ENCODE data around the gene TERT.
"Not testable (repeated sequence)": the region's sequence is repeated elsewhere in the genome, so short reads cannot be mapped to it uniquely, and the experiment has no call there.

TERT gene

DNA sequence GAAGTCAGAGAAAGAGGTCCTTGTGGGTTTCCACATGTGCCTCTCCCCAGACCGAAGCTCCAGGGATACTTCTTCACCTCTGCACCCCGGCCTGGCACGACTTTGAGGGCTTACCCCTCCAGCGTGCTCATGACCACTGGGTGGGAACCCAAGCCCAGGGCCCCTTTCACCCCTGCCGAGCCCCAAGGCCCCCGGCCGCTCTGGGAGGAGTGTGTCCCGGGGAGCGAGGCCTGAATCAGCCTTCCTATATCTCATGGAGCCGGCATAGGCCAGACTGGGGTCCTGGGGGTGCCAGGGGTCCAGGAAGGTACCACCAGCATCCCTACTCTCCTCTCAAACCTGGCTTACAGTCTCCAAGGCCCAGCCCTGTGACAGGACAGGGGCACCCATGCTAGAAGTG, 17.1 kb downstream of the TERT start:
- no peak for DNase-seq

GRCh38 chr5:1277331-1277730, 17.5 kb downstream of the TERT start:
- no peak for DNase-seq

DNA sequence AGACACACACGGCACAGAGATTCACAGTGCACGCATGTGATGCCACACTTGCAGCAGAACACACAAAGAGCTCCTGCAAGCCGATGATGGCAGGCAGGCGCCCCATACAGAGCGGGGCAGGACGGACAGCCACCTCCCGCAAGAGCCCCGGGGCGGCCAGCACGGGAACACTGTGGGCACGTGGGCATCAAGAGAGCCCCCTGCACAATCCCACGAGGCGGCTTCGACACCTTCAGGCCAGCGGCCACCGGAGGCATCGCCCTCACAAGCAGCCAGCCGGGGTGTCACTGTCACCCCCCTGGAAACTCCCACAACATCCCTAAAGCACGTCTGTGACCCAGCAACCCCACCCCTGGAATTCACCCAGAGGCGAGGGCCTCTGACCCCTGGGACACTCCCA, 17.9 kb downstream of the TERT start:
- no peak for DNase-seq

GRCh38 chr5:1275397-1276391, 19.2 kb downstream of the TERT start:
- DNase-seq = not testable (repeated sequence)

- no peak for DNase-seq
These were observed 20.4 kb downstream of the TERT start for GRCh38 chr5:1274471-1274870.

GRCh38 chr5:1273745-1274144, 21.1 kb downstream of the TERT start:
- DNase-seq = no peak

GRCh38 chr5:1272201-1272600, 22.7 kb downstream of the TERT start:
- DNase-seq = no peak

DNA sequence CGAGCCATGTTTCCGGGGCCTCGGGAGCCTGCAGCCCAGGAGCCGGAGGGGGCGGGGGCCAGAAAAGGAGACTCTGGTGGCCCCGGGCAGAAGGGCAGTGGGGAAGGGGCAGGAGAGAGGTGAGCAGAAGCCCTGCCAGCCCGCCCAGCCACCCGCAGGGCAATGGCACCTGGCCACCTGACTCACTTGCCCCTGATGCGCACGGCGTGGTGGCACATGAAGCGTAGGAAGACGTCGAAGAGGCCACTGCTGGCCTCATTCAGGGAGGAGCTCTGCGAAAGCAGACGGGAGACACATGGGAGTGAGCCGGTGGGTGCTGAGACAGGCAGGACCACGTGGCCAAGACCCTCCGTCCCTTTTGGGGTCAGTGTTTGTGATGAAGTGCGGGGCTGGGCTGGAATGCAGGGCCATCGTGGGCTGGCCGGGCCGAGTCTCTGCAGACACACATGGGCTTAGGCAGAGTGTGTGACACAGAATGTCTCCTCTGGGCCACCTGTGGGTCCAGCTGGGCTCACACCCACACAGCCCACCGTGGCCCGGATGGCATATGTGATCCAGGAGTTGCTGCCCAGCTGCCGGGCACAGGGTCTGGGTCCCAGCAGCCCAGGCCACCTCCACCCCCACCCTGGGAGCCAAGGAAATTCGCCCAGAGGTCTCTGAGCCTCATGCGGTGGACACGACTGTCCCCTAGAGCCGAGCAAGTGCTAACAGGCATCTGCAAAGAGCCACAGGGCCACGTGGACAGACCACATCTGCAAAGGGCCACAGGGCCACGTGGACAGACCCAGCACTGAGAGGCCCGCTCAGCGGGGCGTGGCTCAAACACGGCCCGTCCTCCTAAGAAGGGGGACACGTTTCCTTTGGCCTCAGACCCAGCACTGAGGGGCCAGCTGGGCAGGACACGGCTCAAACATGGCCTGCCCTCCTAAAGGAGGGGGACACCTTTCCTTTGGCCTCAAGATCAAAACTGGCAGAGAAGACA, 23.6 kb downstream of the TERT start:
- no peak for DNase-seq

- no peak for DNase-seq
These were observed 24.4 kb downstream of the TERT start for GRCh38 chr5:1270426-1270825.

DNA sequence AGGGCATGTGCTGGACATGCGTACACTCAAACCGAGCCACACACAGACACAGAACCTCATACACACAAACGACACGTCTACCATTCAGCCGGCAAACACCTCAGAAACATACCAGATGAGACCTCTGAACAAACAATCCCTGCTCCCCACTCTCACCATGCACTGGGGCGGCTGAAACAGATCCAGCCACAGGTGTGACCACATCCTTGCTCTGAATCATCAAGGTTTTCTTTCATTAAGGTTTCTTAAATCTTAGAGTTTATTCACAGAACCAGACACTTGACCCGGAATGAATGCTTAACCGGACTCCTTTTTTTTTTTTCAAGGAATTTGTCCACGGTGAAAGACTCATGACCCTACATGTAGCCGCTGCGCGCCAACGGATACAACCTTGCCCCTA, 26.2 kb downstream of the TERT start:
- no peak for DNase-seq

DNA sequence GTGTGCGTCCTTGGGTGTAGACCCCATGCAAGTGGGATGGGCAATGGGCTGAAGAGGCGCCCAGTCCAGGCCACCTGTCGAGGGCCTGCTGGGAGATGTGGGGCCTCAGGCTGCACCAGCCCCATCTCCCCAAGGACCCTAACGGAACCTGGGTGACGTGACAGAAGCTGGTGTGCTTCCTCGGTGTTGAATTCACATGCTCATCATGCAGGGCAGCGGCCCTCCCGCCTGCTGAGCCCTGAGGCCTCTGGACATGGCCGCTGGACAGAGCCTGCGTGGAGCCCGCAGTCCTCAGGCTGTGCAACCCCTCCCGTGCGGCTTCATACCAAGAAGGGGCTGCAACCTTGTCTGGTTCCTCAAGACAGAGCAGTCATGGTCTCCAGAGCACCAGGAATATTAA, 26.8 kb downstream of the TERT start:
- DNase-seq = no peak

DNA sequence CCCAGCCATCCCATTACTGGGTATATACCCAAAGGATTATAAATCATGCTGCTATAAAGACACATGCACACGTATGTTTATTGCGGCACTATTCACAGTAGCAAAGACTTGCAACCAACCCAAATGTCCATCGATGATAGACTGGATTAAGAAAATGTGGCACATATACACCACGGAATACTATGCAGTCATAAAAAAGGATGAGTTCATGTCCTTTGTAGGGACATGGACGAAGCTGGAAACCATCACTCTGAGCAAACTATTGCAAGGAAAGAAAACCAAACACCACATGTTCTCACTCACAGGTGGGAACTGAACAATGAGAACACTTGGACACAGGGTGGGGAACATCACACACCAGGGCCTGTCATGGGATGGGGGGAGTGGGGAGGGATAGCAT, 27.4 kb downstream of the TERT start:
- not testable (repeated sequence) for DNase-seq

DNA sequence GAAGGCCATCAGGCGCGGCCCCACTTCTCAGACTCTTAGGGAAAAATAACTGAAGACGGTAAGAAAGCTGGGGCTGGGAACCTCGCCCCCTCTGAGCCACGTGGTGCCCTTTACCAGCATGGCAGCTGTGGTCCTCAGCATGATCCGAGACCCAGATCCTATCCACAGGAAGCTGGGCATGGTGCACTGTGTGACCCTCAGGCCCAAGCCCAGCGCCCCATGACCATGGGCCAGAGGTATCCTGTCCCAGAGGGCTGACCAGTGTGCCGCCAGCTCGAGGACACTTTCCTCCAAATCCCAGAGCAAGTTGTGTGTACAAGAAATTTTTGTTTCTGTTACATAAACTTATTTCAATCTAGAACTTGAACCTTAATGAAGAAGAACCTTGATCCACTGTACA, 28.1 kb downstream of the TERT start:
- DNase-seq = no peak

- DNase-seq = no peak
These were observed 29.1 kb downstream of the TERT start for GRCh38 chr5:1265461-1266455.

DNA sequence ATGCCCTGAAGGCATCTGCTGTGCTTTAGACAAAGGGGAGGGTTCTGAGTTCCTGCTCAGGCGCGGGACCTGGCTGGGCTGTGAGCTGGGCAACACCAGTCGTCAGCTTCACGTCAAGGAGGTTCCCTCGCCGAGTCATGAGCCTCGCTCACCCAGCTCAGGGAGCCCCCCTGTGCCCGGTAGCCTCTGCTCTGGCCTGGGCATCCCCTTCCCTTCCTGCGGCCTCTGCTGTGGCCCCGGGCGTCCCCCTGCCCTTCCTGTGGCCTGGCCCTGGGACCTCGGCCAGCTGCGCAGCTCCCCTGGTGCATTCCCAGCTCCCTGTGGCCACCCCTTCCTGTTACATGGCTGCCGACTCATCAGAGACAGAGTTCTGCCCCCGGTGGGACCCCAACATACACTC, 29.8 kb downstream of the TERT start:
- no peak for DNase-seq

DNA sequence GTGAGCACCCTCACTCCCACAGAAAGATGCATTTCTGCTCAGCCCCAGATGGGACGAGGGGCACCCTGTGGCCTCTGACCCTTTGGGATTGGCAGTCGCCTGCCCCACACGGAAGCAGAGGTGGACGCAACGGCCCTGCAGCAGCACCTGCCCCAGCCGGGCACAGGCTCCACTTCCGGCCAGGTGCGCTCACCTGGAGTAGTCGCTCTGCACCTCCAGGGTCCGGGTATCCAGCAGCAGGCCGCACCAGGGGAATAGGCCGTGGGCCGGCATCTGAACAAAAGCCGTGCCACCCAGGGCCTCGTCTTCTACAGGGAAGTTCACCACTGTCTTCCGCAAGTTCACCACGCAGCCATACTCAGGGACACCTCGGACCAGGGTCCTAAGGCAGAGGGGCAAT, 30.7 kb downstream of the TERT start:
- DNase-seq = no peak

- DNase-seq = no peak
These were observed 32.5 kb downstream of the TERT start for GRCh38 chr5:1262381-1262780.

GRCh38 chr5:1261643-1262042, 33.2 kb downstream of the TERT start:
- no peak for DNase-seq

GRCh38 chr5:1259806-1260480, 34.9 kb downstream of the TERT start:
- DNase-seq = no peak

DNA sequence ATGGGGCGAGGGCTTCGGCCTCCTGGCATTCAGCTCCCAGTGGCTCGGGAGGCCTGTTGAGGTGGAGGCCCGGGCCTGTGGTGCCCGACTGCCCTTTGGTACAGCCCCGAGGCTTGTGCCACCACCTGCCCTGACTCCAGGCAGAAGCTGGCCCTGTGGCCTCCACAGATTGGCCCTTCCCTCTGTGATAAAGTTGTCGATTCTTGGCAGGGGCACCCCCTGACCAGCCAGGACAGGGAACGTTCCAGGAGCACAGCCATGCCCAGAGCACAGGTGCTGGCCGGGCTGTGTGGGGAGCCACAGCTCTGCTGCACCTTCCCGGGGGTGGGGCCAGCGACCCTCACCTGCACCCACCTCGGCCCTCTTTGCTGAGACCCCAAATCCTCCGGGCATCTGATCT, 37.0 kb downstream of the TERT start:
- no peak for DNase-seq

- no peak for DNase-seq
These were observed 37.5 kb downstream of the TERT start for GRCh38 chr5:1257363-1257762.

DNA sequence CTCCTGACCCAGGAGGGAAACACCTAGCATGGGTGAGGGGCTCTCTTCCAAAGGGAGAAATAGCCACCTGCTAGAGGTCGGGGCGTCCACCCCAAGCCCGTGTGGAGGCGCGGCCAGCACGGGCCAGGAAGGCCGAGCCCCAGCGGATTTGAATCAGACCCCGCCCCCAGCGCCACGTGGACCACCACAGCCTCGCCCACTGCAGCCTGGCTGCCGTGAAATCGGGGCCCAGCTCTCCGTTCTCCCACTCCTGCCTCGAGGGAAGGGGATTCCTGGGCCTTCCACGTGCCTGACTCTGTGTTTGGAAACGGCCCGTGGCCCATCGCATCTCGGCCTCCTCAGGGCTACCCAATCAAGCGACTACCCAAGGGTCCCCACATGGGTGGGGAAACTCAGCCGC, 38.1 kb downstream of the TERT start:
- no peak for DNase-seq

Data from stimulated activated CD4-positive, alpha-beta T cell treated with anti-CD3 and anti-CD28 coated beads, Interleukin-4, amount 100 ng/mL, for 1 hour (primary cell).